Activated naive CD8-positive, alpha-beta T cell treated with anti-CD3 and anti-CD28 coated beads for 36 hours (primary cell): ENCODE data around the gene INTS3. TPM values are rescaled to one million over a fixed set of nuclear protein-coding genes. Genes with fewer than 3 reads are reported as not detected.
A peak's percentile ranks its signal among the peaks of the same experiment; 100 is the strongest.
"Not testable (repeated sequence)": the region's sequence is repeated elsewhere in the genome, so short reads cannot be mapped to it uniquely, and the experiment has no call there.

Experiments
- DNase-seq: peaks from one replicate; pipeline ENCODE4 v3.0.0; 2021
- H3K27ac Mint-ChIP-seq: one replicate; pipeline ENCODE4 v1.8.0; 2022; ENCODE audit warnings: mild to moderate bottlenecking, moderate library complexity, mixed read lengths
- H3K27me3 Mint-ChIP-seq: one replicate; pipeline ENCODE4 v1.8.0; 2022; ENCODE audit warnings: mild to moderate bottlenecking, mixed read lengths
- H3K36me3 Mint-ChIP-seq: one replicate; pipeline ENCODE4 v1.8.0; 2021; ENCODE audit warnings: mild to moderate bottlenecking, mixed read lengths
- H3K4me1 Mint-ChIP-seq: one replicate; pipeline ENCODE4 v1.8.0; 2021; ENCODE audit warnings: mixed read lengths
- H3K4me3 Mint-ChIP-seq: one replicate; pipeline ENCODE4 v1.8.0; 2022; ENCODE audit warnings: mild to moderate bottlenecking, moderate library complexity, mixed read lengths
- H3K9me3 Mint-ChIP-seq: one replicate; pipeline ENCODE4 v1.8.0; 2022; ENCODE audit warnings: mixed read lengths
- total RNA-seq, 2 experiments: library from RNA; stranded (reverse); gene quantifications; one replicate each; pipeline ENCODE4 v1.2.3, GENCODE V29; 2021

The INTS3 gene
- total RNA-seq, 2 experiments from 2014 or later: 47.9 to 48.0 TPM

DNA sequence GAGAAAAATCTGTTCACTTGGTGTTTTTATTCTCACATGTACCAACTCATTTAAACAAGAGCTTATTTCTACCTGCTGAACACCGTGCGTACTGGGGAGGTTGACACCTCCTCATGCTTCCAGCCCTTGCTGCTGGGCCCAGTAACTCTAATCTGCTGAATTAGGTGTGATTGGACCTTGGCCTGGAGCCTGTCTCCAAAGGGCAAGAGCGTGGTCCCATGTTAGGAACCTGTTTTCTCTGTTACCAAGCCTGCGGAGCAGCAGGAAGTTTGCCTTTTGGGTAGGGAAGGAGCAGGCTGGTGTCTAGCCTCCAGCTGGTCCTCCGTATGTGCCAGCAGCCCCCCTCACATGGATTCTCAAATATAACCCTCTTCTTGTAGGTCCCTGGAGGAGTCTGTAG, 36.5 kb downstream of the INTS3 start:
- H3K9me3 Mint-ChIP-seq: no peaks in the 10 kb centered on the region
- H3K27ac Mint-ChIP-seq: no peak overlapping the region

DNA sequence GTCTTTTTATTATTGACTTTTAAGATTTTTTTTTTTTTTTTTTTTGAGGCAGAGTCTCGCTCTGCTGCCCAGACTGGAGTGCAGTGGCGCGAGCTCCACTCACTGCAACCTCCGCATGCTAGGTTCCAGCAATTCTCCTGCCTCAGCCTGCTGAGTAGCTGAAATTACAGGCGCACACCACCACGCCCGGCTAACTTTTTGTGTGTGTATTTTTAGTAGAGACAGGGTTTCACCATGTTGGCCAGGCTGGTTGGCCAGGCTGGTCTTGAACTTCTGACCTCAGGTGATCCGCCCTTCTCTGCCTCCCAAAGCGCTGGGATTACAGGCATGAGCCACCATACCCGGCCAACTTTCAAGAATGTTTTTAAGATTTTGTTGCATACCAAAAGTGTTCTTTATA, 38.8 kb downstream of the INTS3 start:
- not testable (repeated sequence) for H3K27ac Mint-ChIP-seq, H3K4me1 Mint-ChIP-seq, H3K27me3 Mint-ChIP-seq, DNase-seq, H3K4me3 Mint-ChIP-seq, H3K9me3 Mint-ChIP-seq
- peaks cover 17% of the 10 kb centered on the region for H3K36me3 Mint-ChIP-seq

More for the DNA sequence above, 36.5 kb downstream of the INTS3 start:
- no peak overlapping the region for H3K4me3 Mint-ChIP-seq
- peaks cover 20% of the 10 kb centered on the region for H3K36me3 Mint-ChIP-seq
- DNase-seq: no peak
- no peaks in the 10 kb centered on the region for H3K27me3 Mint-ChIP-seq
- H3K4me1 Mint-ChIP-seq: no peaks in the 10 kb centered on the region

DNA sequence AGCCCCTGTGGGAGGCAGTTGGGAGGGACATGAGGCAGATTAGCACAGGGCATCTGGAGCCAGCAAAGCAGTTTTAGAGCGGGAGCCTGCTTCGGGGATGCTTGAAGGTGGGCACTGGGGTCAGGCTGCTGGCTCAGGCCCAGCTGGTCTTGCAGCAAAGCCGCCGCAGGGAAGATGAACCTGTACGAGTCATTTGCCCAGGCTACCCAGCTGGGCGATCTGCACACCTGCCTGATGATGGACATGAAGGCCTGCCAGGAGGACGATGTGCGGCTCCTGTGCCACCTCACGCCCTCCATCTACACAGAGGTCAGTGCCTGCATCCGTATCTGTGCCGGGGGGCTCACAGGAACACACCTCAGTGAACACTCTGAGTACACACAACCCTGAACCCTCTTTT, 39.7 kb downstream of the INTS3 start:
- no peaks in the 10 kb centered on the region for H3K4me1 Mint-ChIP-seq
- peaks cover 17% of the 10 kb centered on the region for H3K36me3 Mint-ChIP-seq
- H3K9me3 Mint-ChIP-seq: no peaks in the 10 kb centered on the region
- H3K27ac Mint-ChIP-seq: no peak overlapping the region
- no peak for DNase-seq
- no peaks in the 10 kb centered on the region for H3K27me3 Mint-ChIP-seq
- H3K4me3 Mint-ChIP-seq: no peak overlapping the region

DNA sequence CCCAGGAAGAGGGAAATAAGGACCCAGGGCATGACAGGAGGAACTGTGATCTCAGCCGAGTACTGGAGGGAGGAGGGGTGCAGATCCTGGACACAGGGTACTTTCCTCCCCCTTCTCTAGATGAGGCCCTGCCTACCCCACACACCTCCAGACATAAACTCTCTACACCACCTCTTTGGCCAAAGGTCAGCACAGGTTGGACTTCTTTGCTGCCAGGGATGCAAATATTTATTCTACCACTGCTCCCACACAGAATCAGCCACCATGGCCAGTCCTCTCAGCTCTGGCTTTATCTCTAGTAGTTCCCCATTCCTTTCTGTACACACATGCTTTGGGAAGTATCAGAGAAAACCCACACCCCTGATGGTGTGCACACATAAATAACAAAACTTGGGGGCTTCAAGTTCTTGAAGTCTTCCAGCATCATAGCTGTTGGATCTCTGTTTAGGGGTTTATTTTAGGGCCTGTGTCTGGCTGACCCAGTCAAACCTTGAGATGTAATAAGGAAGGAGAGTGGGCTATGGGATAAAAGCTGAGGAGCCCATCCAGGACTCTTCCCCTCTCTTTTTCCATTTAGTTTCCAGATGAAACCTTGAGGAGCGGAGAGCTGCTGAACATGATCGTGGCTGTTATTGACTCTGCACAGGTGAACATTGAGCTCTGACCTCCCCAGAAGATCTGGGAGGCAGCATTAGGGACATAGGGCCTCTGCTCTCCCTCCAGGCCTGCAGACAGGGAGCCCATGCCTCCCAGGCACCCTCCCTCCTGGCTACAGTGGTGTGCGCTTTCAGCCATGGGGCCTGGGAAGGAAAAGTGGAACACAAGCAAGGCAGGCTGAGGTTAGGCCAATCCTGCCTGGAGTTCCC, 40.7 kb downstream of the INTS3 start:
- Mint-ChIP-seq H3K4me3 (no peak overlapping the region), H3K4me1 (peaks cover 3% of the 10 kb centered on the region), H3K27me3 (no peaks in the 10 kb centered on the region), H3K27ac (no peak overlapping the region), H3K9me3 (no peaks in the 10 kb centered on the region), H3K36me3 (peaks cover 18% of the 10 kb centered on the region)
- DNase-seq: no peak

DNA sequence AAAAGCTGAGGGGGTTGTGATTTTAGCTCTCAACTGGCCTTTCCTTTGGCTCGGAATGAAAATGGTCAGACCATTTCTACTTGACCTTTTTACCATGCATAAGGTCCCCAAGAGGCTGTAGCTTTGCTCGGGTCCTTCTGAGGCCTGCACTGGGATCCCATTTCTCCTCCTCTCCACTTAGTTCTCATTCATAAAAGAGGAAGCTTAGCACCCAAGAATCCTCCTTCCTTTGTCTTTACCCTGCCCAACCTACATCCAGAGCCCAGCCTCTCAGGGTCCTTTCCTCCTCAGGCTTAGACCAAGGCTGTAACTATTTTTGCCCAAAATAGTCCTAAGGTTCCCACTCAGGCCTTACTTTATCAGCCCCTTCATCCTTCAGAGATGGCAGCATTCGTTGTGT, 41.4 kb downstream of the INTS3 start:
- no peak for DNase-seq
- H3K36me3 Mint-ChIP-seq: peaks cover 20% of the 10 kb centered on the region
- H3K27ac Mint-ChIP-seq: no peak overlapping the region
- H3K4me3 Mint-ChIP-seq: no peak overlapping the region
- H3K27me3 Mint-ChIP-seq: no peaks in the 10 kb centered on the region
- H3K9me3 Mint-ChIP-seq: no peaks in the 10 kb centered on the region
- peaks cover 8% of the 10 kb centered on the region for H3K4me1 Mint-ChIP-seq

DNA sequence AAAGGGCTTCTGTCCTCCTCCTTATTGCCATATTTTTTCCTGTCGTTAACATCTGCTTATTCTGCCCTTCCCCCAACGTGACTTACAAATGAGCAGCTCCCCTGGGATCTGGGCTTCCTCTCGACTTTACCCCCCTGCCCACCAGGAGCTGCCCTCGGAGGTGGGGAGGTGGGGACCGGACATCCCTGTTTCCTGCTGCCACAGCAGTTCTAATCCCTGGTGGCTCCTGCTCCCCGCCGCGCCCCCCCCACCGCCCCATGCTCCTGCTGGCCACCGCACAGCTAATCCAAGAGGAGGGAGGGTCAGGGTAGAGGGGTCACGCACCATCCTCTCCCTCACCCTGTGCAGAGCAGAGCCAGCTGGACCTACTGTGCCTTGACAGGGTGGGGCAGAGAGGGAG, 42.9 kb downstream of the INTS3 start:
- no peak overlapping the region for H3K27ac Mint-ChIP-seq
- H3K4me3 Mint-ChIP-seq: no peak overlapping the region
- no peaks in the 10 kb centered on the region for H3K9me3 Mint-ChIP-seq
- H3K4me1 Mint-ChIP-seq: peaks cover 13% of the 10 kb centered on the region
- H3K36me3 Mint-ChIP-seq: peaks cover 19% of the 10 kb centered on the region
- no peaks in the 10 kb centered on the region for H3K27me3 Mint-ChIP-seq
- no peak for DNase-seq

DNA sequence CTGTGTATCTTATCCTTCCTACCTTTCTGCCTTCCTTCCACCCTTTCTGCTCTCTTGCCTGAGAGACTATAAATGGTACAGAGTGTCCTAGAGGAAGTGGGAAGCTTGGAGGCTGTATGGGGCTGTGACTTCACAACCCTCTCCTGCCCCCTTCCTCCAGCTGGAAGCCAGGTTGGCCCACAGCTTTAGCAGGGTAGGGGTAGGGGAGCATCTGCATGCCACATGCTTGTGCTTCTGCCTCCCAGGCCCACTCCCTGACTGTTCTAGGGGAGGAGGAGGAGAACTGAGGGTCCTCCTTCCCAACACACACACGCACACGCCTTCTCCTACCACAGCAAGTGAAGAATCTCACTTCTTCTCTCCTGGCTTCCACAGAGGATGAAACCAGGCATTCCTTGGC, 43.4 kb downstream of the INTS3 start:
- DNase-seq: no peak
- Mint-ChIP-seq H3K36me3 (peaks cover 14% of the 10 kb centered on the region), H3K4me1 (peaks cover 14% of the 10 kb centered on the region), H3K4me3 (no peak overlapping the region), H3K27ac (no peak overlapping the region), H3K27me3 (no peaks in the 10 kb centered on the region), H3K9me3 (no peaks in the 10 kb centered on the region)

DNA sequence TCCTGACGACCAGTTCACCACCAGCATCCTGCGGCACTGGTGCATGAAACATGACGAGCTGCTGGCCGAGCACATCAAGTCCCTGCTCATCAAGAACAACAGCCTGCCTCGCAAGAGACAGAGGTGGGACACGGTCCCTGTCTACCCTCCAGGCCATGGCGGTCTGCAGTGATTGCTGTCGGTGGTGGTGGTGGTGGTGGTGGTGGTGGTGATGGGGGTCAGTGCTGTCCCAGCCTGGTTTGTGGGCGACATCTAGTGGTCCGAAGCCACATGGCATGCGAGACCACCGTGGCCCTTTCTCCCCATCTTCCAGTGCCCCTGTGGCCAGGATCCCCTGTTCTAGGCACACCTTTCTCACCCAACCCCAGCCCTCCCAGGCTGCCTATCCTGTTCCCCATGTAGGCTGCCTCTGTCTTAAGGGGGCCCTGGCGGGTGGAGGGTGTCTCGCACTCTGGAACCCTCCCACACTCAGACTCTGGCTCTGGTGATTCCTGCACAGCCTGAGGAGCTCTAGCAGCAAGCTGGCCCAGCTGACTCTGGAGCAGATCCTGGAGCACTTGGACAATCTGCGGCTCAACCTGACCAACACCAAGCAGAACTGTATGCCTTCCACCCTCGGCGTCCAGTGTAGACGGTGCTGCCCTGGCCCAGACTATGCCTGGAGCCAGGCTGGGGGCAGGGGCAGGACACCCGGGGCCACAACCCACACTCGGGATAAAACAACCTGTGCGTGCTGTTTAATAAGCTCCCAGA, 44.2 kb downstream of the INTS3 start:
- Mint-ChIP-seq H3K27ac (no peak overlapping the region), H3K4me3 (no peak overlapping the region), H3K36me3 (peaks cover 13% of the 10 kb centered on the region), H3K27me3 (no peaks in the 10 kb centered on the region), H3K9me3 (no peaks in the 10 kb centered on the region), H3K4me1 (peaks cover 21% of the 10 kb centered on the region)
- DNase-seq: no peak

DNA sequence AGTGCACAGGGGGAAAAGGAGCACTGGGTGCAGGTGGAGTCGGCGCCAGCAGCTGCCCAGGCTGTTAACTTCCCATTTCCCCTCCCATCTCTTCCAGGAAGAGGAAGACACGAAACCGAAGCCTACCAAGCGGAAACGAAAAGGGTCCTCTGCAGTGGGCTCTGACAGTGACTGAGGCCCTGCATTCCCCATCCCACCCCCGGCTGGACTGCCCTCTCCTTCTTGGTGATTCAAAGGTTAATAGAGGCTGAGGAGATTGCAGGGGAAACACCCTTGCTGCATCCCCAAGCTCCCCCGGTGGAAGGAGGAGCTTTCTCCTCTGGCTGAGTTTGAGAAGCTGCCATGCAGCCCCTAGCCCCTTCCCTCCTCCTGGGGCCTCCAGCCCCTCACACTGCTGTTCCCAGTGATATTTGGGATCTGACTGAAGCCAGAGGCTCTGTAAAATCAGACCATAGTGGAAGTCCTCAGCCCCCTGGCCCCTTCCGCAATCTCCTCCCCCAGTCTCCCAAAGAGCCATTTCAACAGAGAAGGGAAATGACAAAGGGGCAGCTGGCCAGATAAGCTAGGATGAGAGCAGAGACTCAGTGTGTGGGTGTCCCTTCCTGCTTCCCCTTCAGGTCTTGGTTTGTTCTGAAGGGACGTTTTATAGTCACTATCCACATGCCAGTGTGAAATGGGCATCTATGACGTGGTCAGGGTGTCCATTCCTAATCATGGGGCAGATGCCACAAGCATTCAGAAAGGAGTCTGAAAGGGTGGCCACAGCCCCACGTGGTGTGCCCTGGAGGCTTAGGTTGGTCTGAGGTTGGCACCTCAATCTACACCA, 45.5 kb downstream of the INTS3 start:
- Mint-ChIP-seq H3K27me3 (no peaks in the 10 kb centered on the region), H3K9me3 (no peaks in the 10 kb centered on the region), H3K27ac (peak overlapping the region; percentile 6), H3K4me3 (peak overlapping the region; percentile 12), H3K36me3 (peaks cover 6% of the 10 kb centered on the region), H3K4me1 (peaks cover 22% of the 10 kb centered on the region)
- DNase-seq: no peak

DNA sequence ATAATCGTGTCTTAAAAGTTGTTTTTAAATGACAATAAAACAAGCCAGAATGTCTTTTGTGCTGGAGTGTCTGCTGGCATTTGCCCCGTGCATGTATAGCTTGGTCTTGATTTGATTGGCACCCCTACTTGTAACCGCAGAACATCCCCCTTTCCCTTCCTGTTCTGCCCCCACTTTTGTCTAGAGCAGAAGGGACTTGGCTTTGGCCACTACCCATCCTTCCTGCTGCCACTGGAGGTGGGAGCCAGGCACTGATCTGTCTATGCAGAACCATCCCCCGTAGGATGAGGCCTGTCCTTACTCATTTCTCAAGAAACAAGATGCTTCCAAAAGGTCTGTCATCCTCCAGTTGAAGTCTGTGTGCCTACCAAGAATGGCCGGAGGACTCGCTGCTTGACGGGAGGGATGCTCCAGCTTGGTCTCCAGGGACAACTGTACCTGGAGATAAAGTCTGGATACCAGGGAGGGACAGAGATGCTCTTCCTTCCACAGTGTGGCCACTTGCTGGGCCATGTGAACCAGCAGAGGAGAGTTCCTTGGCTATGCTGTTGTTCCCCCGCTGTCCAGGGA, 46.3 kb downstream of the INTS3 start:
- no peak overlapping the region for H3K4me3 Mint-ChIP-seq
- peaks cover 22% of the 10 kb centered on the region for H3K4me1 Mint-ChIP-seq
- H3K27me3 Mint-ChIP-seq: no peaks in the 10 kb centered on the region
- H3K36me3 Mint-ChIP-seq: peaks cover 4% of the 10 kb centered on the region
- H3K9me3 Mint-ChIP-seq: no peaks in the 10 kb centered on the region
- DNase-seq: no peak
- H3K27ac Mint-ChIP-seq: no peak overlapping the region

DNA sequence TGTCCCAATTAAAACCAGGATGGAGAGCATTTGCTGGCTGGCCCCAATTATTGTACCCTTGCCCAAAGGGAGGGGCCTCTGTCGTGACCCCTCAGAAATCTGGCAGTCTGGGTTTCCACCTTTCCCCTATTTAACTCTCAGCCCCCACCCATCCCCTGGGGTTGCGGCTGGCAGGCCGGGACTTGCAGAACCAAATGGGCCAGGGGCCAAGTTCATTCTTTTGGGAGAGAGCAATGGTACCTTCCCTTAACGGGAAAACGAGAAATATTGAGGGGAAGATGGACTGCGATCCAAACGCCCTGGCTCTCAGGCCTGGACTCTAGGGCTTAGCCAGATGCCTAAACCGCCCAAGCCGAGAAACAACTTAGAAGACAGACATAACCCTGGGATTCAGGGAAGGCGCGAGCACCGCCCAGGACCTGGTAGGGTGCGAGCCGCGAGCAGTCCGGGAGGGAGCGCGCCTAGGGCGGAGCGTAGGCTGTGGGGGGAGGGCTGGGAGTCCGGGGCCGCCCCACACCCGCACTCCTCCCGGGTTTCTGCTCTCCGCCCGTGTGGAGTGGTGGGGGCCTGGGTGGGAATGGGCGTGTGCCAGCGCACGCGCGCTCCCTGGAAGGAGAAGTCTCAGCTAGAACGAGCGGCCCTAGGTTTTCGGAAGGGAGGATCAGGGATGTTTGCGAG, 47.1 kb downstream of the INTS3 start, which contains the start of gene SLC27A3:
Gene SLC27A3, plus strand, starts transcription at position 628 of the 678 bp plus-strand sequence. CDS start 91 bp downstream, outside the sequence.
- Mint-ChIP-seq H3K36me3 (peaks cover 4% of the 10 kb centered on the region), H3K27ac (peak within 1 kb of the TSS; percentile 62), H3K27me3 (no peaks in the 10 kb centered on the region), H3K4me1 (peaks cover 22% of the 10 kb centered on the region), H3K9me3 (no peaks in the 10 kb centered on the region), H3K4me3 (peak within 1 kb of the TSS; percentile 82)
- DNase-seq: peak; percentile 29

DNA sequence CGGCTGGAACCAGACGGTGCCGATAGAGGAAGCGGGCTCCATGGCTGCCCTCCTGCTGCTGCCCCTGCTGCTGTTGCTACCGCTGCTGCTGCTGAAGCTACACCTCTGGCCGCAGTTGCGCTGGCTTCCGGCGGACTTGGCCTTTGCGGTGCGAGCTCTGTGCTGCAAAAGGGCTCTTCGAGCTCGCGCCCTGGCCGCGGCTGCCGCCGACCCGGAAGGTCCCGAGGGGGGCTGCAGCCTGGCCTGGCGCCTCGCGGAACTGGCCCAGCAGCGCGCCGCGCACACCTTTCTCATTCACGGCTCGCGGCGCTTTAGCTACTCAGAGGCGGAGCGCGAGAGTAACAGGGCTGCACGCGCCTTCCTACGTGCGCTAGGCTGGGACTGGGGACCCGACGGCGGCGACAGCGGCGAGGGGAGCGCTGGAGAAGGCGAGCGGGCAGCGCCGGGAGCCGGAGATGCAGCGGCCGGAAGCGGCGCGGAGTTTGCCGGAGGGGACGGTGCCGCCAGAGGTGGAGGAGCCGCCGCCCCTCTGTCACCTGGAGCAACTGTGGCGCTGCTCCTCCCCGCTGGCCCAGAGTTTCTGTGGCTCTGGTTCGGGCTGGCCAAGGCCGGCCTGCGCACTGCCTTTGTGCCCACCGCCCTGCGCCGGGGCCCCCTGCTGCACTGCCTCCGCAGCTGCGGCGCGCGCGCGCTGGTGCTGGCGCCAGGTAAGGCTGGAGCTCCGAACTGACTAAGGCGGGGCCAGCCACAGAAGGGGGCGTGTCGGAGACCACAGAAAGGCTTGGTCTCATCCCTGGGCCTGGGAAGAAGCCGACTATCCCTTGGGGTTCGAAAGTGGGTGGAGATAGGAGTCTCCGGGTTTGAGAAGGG, 47.8 kb downstream of the INTS3 start:
- no peaks in the 10 kb centered on the region for H3K9me3 Mint-ChIP-seq
- no peaks in the 10 kb centered on the region for H3K27me3 Mint-ChIP-seq
- peak overlapping the region; percentile 82 for H3K4me3 Mint-ChIP-seq
- peak; percentile 65 for DNase-seq
- peaks cover 22% of the 10 kb centered on the region for H3K4me1 Mint-ChIP-seq
- H3K27ac Mint-ChIP-seq: peak overlapping the region; percentile 62
- peaks cover 4% of the 10 kb centered on the region for H3K36me3 Mint-ChIP-seq

DNA sequence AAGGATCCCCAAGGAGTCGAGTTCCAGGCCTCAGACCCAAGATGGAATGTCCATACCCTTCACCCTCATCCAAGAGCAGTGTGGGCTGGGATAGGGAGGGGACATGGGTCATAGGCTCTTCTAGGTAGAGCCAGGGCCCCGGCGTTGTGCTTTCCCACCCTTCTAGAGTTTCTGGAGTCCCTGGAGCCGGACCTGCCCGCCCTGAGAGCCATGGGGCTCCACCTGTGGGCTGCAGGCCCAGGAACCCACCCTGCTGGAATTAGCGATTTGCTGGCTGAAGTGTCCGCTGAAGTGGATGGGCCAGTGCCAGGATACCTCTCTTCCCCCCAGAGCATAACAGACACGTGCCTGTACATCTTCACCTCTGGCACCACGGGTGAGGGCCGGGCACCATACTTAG, 48.5 kb downstream of the INTS3 start:
- peaks cover 22% of the 10 kb centered on the region for H3K4me1 Mint-ChIP-seq
- no peaks in the 10 kb centered on the region for H3K27me3 Mint-ChIP-seq
- no peak overlapping the region for H3K27ac Mint-ChIP-seq
- H3K9me3 Mint-ChIP-seq: no peaks in the 10 kb centered on the region
- peaks cover 4% of the 10 kb centered on the region for H3K36me3 Mint-ChIP-seq
- peak overlapping the region; percentile 82 for H3K4me3 Mint-ChIP-seq
- DNase-seq: no peak
